Right lobe of liver (tissue), 6 donors: Measurements from ENCODE around the gene HDAC4. TPM values are rescaled to one million over a fixed set of nuclear protein-coding genes. Genes with fewer than 3 reads are reported as not detected.
A peak's percentile ranks its signal among the peaks of the same experiment; 100 is the strongest.

Source experiments
- ATAC-seq, 4 donors: fragments of 200-7000 bp; cut with Tn5 transposase; one replicate each; pipeline ENCODE4 v1.9.1; 2020; ENCODE audit warnings: mild to moderate bottlenecking in 4 of 4, moderate library complexity in 4 of 4
- DNase-seq, 3 donors: peaks; one replicate each; pipeline ENCODE4 v3.0.0-alpha.2; 2020
- H3K27ac ChIP-seq, 3 donors: fragments of 200-600 bp; one replicate each; pipeline ENCODE4 v1.8.0; 2022
- H3K27me3 ChIP-seq, 2 donors: fragments of 200-600 bp; one replicate each; pipeline ENCODE4 v1.8.0; 2022
- H3K36me3 ChIP-seq, 4 donors: fragments of 200-600 bp; sonication (generic) in 1 of 4; one replicate each; pipeline versions ENCODE4 v1.5.1 to v1.8.0; 2017 to 2022; ENCODE audit warnings: control low read depth in 1 of 4
- H3K4me1 ChIP-seq, 4 donors: fragments of 200-600 bp; sonication (generic) in 1 of 4; one replicate each; pipeline versions ENCODE4 v1.5.1 to v1.8.0; 2017 to 2022; ENCODE audit warnings: control low read depth in 1 of 4
- H3K4me3 ChIP-seq, 3 donors: fragments of 200-600 bp; one replicate each; pipeline ENCODE4 v1.8.0; 2022
- H3K9me3 ChIP-seq, 4 donors: fragments of 200-600 bp; sonication (generic) in 1 of 4; one replicate each; pipeline versions ENCODE4 v1.5.1 to v1.8.0; 2017 to 2022; ENCODE audit warnings: control low read depth in 1 of 4
- POLR2A ChIP-seq: fragments of 450-650 bp; IDR thresholded peaks from one replicate; pipeline ENCODE4 v1.6.1; 2017; ENCODE audit warnings: antibody characterized with exemption, mild to moderate bottlenecking
- WGBS: methylation state at CpG from one replicate; pipeline ENCODE4 v1.1.6; 2018; ENCODE audit warnings: low coverage, low lambda C conversion rate; ENCODE audit not compliant: insufficient coverage; ENCODE audit errors: missing lambda C conversion rate; 5-methylcytosine and 5-hydroxymethylcytosine counted together
- intact Hi-C, 2 donors: fragments of 100-400 bp; cut with DNase I; formaldehyde crosslinking; loops; one replicate each; pipeline versions ENCODE4 v1.11.2 to v1.14.1; 2022
- total RNA-seq, 6 experiments: library from RNA; depleted of rRNA in 2 of 6; stranded (reverse); fragments of >200 nt in 2 of 6; fragmentation: NEBNext Ultra II Directional in 3 of 6; extraction: Animal tissue kit (Norgen Biotek cat#: 25700) in 3 of 6; gene quantifications; one replicate each; pipeline versions ENCODE4 v1.1.0 to v1.2.4, GENCODE V29; 2016 to 2023
- TF ChIP-seq, protein P1 (sequence below), 4 donors: fragments of 200-600 bp in 3 of 4; fragments of 450-650 bp in 1 of 4; IDR thresholded peaks; one replicate each; pipeline versions ENCODE4 v1.5.1 to v1.8.0; 2016 to 2022; ENCODE audit warnings: antibody characterized with exemption in 4 of 4, mild to moderate bottlenecking in 2 of 4
- donor health status: DM: no; HTN: yes; CAD: no.
- donor health status: DM: no; HTN: no; CAD: no.
- donor health status: DM: no; HTN: no; CAD: no.
- donor health status: DM: no; HTN: yes; CAD: no.
- donor health status: DM: no; HTN: yes; CAD: no.

HDAC4 gene
- total RNA-seq, 6 experiments from 2014 or later, result 8.9 to 22.4 (median 14.7) TPM

DNA sequence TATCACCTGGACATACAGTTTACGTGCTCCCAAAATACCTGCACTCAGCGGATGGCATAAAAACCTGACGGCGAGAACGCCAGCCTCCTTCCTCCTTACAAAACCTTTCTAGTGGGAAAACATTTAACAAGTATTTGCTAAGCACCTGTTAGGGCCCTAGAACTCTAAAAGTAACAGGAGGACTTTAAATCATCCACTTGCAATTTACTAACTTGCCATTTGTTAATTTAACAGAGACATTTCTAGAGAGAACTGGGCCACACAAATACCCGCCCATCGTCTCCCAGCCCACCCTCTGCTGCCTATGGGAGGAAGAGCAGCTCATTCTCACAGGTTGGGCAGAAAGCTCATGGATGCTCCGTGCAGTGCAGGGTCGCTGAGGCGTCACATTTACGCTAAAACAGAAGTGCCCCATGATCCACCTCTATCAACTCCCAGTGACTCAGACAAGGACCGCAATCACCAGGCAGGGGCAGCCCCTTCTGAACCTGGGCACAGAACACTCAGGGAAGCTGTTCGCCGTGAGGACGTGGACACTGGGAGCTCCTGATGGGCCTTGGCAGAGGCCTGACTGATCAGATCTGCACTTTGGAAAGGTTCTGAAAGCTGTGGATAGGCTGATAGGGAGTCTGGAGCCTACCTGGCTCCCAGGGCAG is 106.9 kb downstream of the HDAC4 start:
- H3K36me3 ChIP-seq, result no peaks in the 10 kb centered on the region
- no peaks in the 10 kb centered on the region for H3K27me3 ChIP-seq
- intact Hi-C loops, result no loop called here
- peak in 1 of 3 donors; percentile 33 for DNase-seq
- H3K9me3 ChIP-seq, result no peaks in the 10 kb centered on the region
- H3K4me1 ChIP-seq, result peaks cover 0 to 66% (median 31%) of the 10 kb centered on the region in 4 donors
- H3K27ac ChIP-seq, result no peak overlapping the region
- TF ChIP-seq, protein P1, sequence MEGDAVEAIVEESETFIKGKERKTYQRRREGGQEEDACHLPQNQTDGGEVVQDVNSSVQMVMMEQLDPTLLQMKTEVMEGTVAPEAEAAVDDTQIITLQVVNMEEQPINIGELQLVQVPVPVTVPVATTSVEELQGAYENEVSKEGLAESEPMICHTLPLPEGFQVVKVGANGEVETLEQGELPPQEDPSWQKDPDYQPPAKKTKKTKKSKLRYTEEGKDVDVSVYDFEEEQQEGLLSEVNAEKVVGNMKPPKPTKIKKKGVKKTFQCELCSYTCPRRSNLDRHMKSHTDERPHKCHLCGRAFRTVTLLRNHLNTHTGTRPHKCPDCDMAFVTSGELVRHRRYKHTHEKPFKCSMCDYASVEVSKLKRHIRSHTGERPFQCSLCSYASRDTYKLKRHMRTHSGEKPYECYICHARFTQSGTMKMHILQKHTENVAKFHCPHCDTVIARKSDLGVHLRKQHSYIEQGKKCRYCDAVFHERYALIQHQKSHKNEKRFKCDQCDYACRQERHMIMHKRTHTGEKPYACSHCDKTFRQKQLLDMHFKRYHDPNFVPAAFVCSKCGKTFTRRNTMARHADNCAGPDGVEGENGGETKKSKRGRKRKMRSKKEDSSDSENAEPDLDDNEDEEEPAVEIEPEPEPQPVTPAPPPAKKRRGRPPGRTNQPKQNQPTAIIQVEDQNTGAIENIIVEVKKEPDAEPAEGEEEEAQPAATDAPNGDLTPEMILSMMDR (IDR thresholded peaks at IDR 0.05), result no peak
- no peak for TF ChIP-seq POLR2A
- WGBS, result 100% methylated on average over 4 of the region's 15 CpGs
- H3K4me3 ChIP-seq, result no peak overlapping the region
- peak in 1 of 4 donors; percentile 6 for ATAC-seq

DNA sequence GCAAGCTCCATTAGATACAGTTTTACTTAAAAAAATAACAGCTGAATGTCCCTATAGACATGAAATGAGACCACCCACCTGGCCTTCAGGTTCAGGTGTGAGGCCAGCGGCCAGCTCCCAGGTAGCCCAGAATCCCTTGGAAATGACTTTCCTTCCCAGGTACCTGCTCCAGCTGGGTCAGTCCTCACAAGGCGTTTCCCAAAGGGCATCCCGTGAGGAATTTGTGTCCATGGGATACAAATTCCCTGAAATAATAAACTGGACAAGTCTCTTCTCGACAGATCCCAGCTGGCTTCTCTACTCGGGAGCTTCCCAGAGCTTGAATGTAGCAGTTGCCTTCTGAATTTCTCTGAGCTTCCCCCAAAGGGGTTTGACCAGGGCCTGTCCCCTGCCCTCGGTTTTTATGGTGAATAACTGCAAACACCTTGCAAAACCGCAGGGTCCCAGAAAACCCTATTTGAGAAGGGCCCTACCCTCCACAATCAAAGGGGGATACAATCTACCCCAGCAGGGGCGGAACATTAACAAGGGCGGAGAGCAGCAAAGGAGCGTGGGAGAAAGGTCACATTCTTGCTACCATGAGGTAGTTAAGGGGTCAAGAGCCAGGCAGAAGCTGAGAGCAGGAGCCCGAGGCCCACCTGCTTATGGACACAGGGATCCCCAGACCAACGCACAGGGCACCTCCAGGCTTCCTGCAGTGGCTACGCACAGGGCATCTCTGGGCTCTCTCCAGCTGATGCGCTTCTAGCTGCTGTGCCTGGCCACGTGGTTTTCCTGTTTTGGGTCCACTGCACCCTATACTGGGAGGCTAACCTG is 107.7 kb downstream of the HDAC4 start:
- WGBS, result 50% methylated on average over 2 of the region's 15 CpGs
- TF ChIP-seq, protein P1 (IDR thresholded peaks at IDR 0.05), result no peak
- no peak for TF ChIP-seq POLR2A
- Histone ChIP-seq H3K27me3 (no peaks in the 10 kb centered on the region), H3K36me3 (no peaks in the 10 kb centered on the region), H3K9me3 (no peaks in the 10 kb centered on the region), H3K27ac (no peak overlapping the region), H3K4me3 (no peak overlapping the region), H3K4me1 (peaks cover 0 to 59% (median 27%) of the 10 kb centered on the region in 4 donors)
- intact Hi-C loops, result no loop called here
- DNase-seq (peak in 1 of 3 donors; percentile 40), ATAC-seq (no peak)

- no peak for TF ChIP-seq POLR2A
- TF ChIP-seq, protein P1 (IDR thresholded peaks at IDR 0.05), result no peak
- WGBS, result 55% methylated on average over 5 of the region's 5 CpGs
- no peaks in the 10 kb centered on the region for H3K9me3 ChIP-seq
Measured at GRCh38 chr2:239292531-239292930, 108.3 kb downstream of the HDAC4 start.

GRCh38 chr2:239291475-239292350 is 109.1 kb downstream of the HDAC4 start:
- Histone ChIP-seq H3K27me3 (no peaks in the 10 kb centered on the region), H3K4me3 (no peak overlapping the region), H3K27ac (no peak overlapping the region), H3K36me3 (no peaks in the 10 kb centered on the region), H3K4me1 (peaks cover 0 to 44% (median 20%) of the 10 kb centered on the region in 4 donors), H3K9me3 (no peaks in the 10 kb centered on the region)
- ATAC-seq, result no peak
- WGBS, result 85% methylated on average over 8 of the region's 30 CpGs
- intact Hi-C loops, result no loop called here
- DNase-seq, result peak in 1 of 3 donors; percentile 43
- TF ChIP-seq, protein P1 (IDR thresholded peaks at IDR 0.05), result no peak
- TF ChIP-seq POLR2A, result no peak

More at GRCh38 chr2:239292531-239292930, 108.3 kb downstream of the HDAC4 start:
- Histone ChIP-seq H3K27ac (no peak overlapping the region), H3K36me3 (no peaks in the 10 kb centered on the region), H3K4me3 (no peak overlapping the region), H3K27me3 (no peaks in the 10 kb centered on the region), H3K4me1 (peaks cover 0 to 53% (median 24%) of the 10 kb centered on the region in 4 donors)
- DNase-seq (peak in 1 of 3 donors; percentile 2), ATAC-seq (no peak)
- intact Hi-C loops, result no loop called here
